ENCODE results near the gene DDX6.

DDX6 gene

GRCh38 chr11:118705791-118706545, 85.0 kb downstream of the DDX6 start:
- no peaks in the 10 kb centered on the region for H3K36me3 ChIP-seq (ENCODE audit: control insufficient read depth, insufficient read depth, low read length)
- TF ChIP-seq CTCF (IDR thresholded peaks at IDR 0.05) = no peak
- H3K4me3 ChIP-seq (ENCODE audit: low read depth, low read length) = no peak overlapping the region
- H3K9ac ChIP-seq = no peak overlapping the region
- H3K4me1 ChIP-seq = no peaks in the 10 kb centered on the region
- no peaks in the 10 kb centered on the region for H3K27me3 ChIP-seq (ENCODE audit: control insufficient read depth, insufficient read depth, low read length)
- no peaks in the 10 kb centered on the region for H3K9me3 ChIP-seq (ENCODE audit: control insufficient read depth, low read length)
- no peak overlapping the region for H2AFZ ChIP-seq
- H3K27ac ChIP-seq = no peak overlapping the region
- H3K79me2 ChIP-seq = no peaks in the 10 kb centered on the region
- H3K4me2 ChIP-seq (ENCODE audit: low read length) = no peak overlapping the region

DNA sequence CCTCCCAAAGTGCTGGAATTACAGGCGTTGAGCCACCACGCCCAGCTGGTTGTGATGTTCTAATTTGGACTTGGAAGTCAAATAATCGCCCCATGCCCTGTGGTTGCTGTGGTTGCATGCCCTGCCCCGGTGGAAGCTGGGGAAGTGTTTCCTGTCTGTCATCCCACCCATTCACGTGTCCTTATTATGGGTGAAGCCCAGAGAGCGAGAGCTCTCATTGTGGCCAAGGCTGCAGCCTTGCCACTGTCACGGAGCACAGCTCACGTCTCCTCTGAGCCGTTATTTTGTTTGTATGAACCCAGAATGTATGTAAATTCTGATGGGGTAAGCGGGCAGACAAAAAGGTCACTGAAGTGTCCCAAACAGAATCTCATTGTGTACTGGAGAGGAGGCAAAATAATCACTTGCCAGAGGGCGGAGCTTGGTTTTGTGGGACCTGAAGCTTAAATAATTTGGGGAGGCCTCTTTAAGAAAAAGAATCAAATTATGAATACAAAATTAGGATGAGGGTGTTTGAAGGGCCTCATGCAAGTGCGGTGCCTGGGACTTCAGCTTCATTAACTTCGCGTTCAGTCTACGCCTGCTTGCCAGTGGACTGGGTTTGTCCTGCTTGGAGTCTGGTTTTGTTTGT, 85.7 kb downstream of the DDX6 start:
- no peaks in the 10 kb centered on the region for H3K36me3 ChIP-seq (ENCODE audit: control insufficient read depth, insufficient read depth, low read length)
- H3K4me3 ChIP-seq (ENCODE audit: low read depth, low read length) = no peak overlapping the region
- H3K4me1 ChIP-seq = no peaks in the 10 kb centered on the region
- no peaks in the 10 kb centered on the region for H3K9me3 ChIP-seq (ENCODE audit: control insufficient read depth, low read length)
- H3K4me2 ChIP-seq (ENCODE audit: low read length) = no peak overlapping the region
- H3K79me2 ChIP-seq = no peaks in the 10 kb centered on the region
- no peak for TF ChIP-seq CTCF (IDR thresholded peaks at IDR 0.05)
- no peak overlapping the region for H3K27ac ChIP-seq
- no peak overlapping the region for H2AFZ ChIP-seq
- H3K27me3 ChIP-seq (ENCODE audit: control insufficient read depth, insufficient read depth, low read length) = no peaks in the 10 kb centered on the region
- H3K9ac ChIP-seq = no peak overlapping the region

DNA sequence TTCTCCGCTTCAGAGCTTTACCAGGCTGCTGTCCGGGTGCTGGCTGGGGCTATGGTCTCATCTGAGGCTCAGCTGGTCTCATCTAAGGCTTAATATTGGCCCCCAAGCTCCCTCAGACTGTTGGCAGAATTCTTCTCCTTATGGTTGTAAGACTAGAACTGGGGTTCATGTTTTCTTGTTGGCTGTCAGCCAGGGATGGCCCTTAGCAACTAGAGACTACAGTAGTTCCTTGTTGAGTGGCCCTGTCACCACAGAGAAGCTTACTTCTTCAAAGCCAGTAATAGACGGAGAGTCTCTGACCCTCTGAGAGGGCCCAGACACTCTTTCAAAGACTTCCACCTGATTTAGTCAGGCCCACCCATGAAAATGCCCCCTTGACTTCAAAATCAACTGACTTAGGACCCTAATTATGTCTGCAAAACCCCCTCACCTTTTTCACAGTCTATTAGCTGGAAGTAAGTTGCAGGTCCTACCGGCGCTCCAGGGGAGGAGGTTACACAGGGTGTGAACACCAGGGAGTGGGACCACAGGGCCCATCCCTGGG, 87.3 kb downstream of the DDX6 start:
- Histone ChIP-seq H3K9ac (no peak overlapping the region), H3K4me2 (ENCODE audit: low read length) (no peak overlapping the region), H3K9me3 (ENCODE audit: control insufficient read depth, low read length) (no peaks in the 10 kb centered on the region), H3K27me3 (ENCODE audit: control insufficient read depth, insufficient read depth, low read length) (no peaks in the 10 kb centered on the region), H3K36me3 (ENCODE audit: control insufficient read depth, insufficient read depth, low read length) (no peaks in the 10 kb centered on the region), H3K79me2 (no peaks in the 10 kb centered on the region), H3K4me3 (ENCODE audit: low read depth, low read length) (no peak overlapping the region), H3K4me1 (no peaks in the 10 kb centered on the region), H2AFZ (no peak overlapping the region), H3K27ac (no peak overlapping the region)
- no peak for TF ChIP-seq CTCF (IDR thresholded peaks at IDR 0.05)

DNA sequence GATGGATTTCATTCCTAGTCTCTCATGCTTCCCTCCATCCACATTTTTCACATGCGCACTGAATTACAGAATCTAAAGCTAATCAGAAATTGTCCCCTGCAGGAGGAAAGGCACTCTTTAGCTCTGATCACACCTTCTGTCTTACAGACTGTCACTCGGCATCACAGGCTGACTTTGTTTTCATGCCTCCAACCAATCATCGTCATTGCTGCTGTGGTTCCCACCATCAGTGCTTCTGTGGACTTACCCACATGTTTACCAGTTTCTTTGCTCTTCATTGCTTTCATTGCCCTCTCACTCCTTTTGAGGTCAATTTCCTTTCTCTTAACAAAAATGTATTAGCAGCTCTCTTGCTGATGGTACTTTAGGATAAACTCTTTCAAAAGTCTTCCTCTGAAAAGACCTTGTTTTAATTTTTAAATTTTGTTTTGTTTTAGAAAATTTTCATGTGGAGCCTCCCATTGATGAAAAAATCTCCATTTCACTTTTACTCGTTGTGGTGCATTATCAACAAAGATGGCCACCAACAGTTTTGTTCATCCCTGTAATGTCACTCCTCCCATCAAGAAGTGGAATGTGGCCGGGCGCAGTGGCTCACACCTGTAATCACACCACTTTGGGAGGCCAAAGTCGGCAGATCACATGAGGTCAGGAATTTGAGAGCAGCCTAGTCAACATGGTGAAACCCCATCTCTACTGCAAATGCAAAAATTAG, 91.3 kb downstream of the DDX6 start:
- no peak for TF ChIP-seq CTCF (IDR thresholded peaks at IDR 0.05)
- no peaks in the 10 kb centered on the region for H3K27me3 ChIP-seq (ENCODE audit: control insufficient read depth, insufficient read depth, low read length)
- no peak overlapping the region for H3K27ac ChIP-seq

More for the DNA sequence above, 91.3 kb downstream of the DDX6 start:
- no peaks in the 10 kb centered on the region for H3K4me1 ChIP-seq
- H3K36me3 ChIP-seq (ENCODE audit: control insufficient read depth, insufficient read depth, low read length) = no peaks in the 10 kb centered on the region
- no peaks in the 10 kb centered on the region for H3K79me2 ChIP-seq
- no peaks in the 10 kb centered on the region for H3K9me3 ChIP-seq (ENCODE audit: control insufficient read depth, low read length)
- no peak overlapping the region for H2AFZ ChIP-seq
- H3K4me2 ChIP-seq (ENCODE audit: low read length) = no peak overlapping the region
- H3K9ac ChIP-seq = no peak overlapping the region
- H3K4me3 ChIP-seq (ENCODE audit: low read depth, low read length) = no peak overlapping the region
